Activated CD4-positive, alpha-beta T cell treated with anti-CD3 and anti-CD28 coated beads for 48 hours (primary cell): ENCODE data around the gene USP6NL.

ENCODE experiments used
- DNase-seq: peaks from one replicate; pipeline ENCODE4 v3.0.0-alpha.2; 2020

The USP6NL gene

DNA sequence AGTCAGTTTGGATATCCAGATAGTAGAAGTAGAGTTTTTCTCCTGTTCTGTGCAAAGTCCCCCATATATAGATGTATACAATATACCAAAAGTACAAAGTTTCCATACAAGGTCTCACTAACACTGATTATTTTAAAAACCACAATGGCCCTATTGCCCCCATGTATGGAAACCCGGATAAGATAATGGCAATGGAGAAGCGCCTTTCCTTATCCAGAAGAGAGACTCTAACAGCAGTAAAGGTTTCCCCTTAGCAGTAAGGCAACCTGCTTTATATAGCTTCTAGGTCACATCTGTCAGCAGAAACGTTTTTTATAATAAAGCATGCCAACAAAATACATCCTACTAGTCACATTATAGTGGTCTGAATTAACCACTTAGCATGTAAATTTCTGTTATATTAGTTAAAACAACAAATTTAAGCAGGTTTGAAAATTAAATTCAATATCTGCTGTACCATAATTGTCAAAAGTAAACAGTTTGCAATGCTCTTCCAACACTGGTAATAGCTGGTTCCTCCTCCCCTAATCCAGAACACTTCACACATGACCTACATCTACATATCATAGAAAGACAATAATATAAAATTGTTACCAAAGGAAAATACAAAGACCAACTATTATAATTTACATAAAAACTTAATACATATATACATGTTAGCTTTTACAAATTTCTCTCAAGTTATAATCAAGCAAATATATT lies 22.4 kb downstream of the USP6NL start:
- no peak for DNase-seq

DNA sequence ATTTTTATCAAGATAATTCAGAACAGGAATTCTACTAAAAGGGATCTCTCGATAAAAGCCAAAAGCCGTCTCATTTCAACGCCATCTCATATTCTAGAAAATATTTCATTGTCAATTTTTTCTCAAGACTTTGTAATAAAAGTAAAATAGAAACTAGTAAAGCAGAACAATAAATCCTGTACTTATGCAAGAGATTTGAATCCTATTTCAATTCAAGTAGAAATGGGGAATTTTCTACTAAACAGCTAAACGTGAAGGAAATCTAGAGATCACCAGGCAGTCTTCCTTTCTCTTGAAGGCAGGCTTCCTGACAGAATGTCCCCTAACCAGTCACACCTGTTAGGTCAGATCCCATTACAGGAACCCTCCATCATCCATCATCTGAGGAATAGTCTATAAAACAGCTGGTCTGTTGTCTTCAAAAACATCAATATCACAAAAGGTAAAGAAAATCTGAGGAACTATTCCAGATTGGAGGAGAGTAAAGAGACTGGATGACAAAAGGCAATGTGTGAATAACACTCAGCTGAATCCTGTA lies 23.7 kb downstream of the USP6NL start:
- no peak for DNase-seq

GRCh38 chr10:11586170-11586569 lies 25.3 kb downstream of the USP6NL start:
- no peak for DNase-seq

- DNase-seq = no peak
Observed at GRCh38 chr10:11581213-11581612, 30.2 kb downstream of the USP6NL start.

DNA sequence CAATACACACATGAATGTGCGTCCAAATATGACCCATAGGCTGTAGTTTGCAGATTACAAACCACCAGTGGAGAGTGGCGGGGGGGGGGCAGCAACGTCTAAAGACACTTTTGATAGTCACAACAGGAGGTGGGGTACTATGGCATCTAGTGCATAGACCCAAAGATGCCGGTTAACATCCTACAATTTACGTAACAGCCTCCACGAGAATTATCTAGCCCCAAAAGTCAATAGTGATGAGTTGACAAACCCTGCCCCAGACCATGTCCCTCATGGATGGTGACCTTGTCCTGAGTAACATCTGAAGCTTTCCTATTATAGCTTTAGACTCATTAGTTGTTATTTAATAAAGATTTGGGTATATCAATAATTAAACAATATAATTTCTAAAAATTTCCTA lies 31.6 kb downstream of the USP6NL start:
- no peak for DNase-seq

GRCh38 chr10:11578802-11579255 lies 32.6 kb downstream of the USP6NL start:
- peak; percentile 69 for DNase-seq

- DNase-seq = no peak
Observed at GRCh38 chr10:11576092-11576809, 35.2 kb downstream of the USP6NL start.

GRCh38 chr10:11573497-11573896 lies 38.0 kb downstream of the USP6NL start:
- DNase-seq = no peak

GRCh38 chr10:11570751-11571150 lies 40.7 kb downstream of the USP6NL start:
- DNase-seq = no peak

- DNase-seq = no peak
Observed at GRCh38 chr10:11569471-11569870, 42.0 kb downstream of the USP6NL start.

GRCh38 chr10:11568578-11568977 lies 42.9 kb downstream of the USP6NL start:
- DNase-seq = no peak

DNA sequence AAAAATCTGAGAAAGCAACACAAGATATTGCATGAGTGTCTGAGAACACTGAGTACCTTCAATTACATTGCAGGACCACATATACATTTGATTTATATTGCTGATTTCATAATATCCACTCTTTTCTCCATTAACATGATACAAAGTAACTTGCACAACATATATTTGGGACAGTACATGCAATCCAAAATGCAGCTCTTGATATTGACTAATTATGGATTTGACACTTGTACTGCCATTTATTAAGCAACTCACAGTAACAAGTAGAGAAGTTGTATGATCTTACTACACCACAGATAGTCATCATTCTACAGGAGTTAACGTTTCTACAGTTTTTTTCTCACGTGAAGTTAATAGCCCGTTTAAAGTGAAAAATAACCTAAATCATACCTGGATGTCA lies 46.7 kb downstream of the USP6NL start:
- DNase-seq = no peak

- DNase-seq = no peak
Observed at GRCh38 chr10:11563936-11564335, 47.5 kb downstream of the USP6NL start.

DNA sequence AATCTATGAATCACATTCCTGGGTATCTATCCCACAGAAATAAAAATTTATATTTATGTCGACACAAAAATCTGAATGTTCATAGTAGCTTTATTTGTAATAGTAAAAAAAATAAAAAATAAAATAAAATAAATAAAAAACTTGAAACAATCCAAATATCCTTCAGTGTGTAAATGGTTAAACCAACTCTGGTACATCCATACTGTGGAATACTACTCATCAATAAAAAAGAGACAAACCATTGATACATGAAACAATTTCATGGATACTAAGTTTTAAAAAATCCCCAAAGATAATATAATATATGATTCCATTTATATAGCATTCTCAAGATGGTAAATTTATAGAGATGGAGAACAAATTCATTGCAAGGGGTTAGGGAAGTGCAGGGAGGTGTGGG lies 48.6 kb downstream of the USP6NL start:
- no peak for DNase-seq

GRCh38 chr10:11560076-11560709 lies 51.3 kb downstream of the USP6NL start:
- no peak for DNase-seq

- no peak for DNase-seq
Observed at GRCh38 chr10:11557967-11558366, 53.5 kb downstream of the USP6NL start.

DNA sequence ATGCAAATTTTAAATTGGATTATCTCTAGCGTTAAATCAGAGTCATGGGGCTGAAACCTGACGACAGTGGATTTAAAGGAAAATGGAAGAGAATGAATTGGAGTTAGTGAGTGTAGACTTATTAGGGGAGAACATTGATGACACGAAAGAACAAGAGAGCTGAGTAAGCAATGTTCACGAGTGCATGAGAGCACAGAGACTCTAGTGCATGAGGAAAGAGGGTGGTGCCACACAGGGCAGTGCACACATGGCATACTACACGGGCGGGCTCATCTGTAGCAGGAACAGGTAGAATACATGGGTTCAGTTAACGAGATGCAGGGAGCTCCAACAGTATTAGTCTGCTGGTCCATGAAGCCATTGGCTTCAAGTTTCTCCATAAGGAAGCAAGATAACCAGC lies 53.9 kb downstream of the USP6NL start:
- no peak for DNase-seq

DNA sequence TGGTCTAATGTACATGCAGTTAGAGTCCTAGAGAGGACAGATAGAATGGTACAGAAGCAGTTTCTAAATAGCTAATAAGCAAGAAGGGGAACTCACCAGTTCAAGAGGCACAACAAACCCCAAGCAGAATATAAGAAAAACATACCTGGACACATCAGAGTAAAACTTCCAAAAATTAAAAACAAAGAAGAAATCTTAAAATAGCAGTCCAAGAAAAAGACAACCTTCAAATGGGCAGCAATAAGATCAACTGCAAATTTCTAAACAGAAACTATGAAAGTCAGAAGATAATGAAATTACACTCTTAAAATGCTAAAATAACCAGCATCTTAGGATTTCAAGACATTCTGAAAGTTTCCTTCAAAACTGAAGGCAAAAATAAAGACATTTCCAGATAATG lies 55.9 kb downstream of the USP6NL start:
- no peak for DNase-seq

GRCh38 chr10:11553773-11554381 lies 57.6 kb downstream of the USP6NL start:
- no peak for DNase-seq

DNA sequence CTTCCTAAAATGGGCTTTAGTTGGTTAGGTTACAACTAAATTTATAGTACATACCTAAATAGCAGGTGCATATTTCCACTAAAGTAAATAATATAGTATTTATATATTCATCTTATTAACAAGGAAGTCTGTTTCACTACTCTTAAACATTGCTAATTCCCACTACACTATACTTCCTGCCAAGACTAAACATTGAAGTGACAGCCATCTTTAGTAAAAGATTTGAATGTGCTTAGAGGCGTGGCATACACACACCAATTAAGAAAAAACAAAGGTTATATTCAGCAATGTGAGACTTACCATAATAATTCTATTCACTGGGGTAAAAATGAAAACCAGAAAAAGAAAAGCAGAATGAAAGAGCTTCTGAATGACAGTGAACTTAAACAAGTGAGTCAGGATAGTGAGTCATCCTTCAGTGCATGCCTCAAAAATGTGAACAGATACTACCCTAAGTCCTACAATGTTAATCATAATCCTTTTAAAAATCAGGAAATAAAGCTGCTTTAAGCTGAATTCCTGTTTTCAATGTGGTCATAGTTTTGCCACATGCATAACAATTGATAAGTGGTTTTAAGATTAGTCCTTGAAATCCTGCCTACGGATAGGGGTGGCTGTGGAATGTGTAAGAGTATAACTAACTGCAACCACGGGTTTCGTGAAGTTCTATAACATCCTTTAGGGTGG lies 59.4 kb downstream of the USP6NL start:
- DNase-seq = no peak

- DNase-seq = no peak
Observed at GRCh38 chr10:11551104-11551503, 60.3 kb downstream of the USP6NL start.

DNA sequence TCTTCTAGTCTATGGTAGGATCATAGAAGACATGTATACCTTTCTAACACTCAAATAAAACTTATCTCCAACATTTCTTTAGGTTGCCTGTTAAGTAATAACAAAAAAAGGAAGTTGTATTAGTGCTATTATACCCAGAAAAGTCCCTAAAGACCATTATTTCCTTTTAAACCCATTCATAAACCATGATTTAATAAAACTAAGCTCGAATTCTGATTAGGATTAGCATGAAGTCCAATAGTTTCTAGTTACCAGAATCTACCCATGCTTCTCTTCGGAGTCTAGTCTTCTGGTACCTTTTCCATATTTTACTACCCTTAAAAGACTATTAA lies 62.7 kb downstream of the USP6NL start:
- no peak for DNase-seq
